SW480 (cell line): ENCODE results near the gene SULT2B1.
A peak's percentile ranks its signal among the peaks of the same experiment; 100 is the strongest.
"Not testable (repeated sequence)": the region's sequence is repeated elsewhere in the genome, so short reads cannot be mapped to it uniquely, and the experiment has no call there.

ENCODE experiments used
- DNase-seq: peaks from one replicate; pipeline ENCODE4 v3.0.0-alpha.2; 2016; ENCODE audit warnings: low spot score

Gene SULT2B1

GRCh38 chr19:48529156-48529555 lies 22.8 kb upstream of the SULT2B1 start:
- no peak for DNase-seq

- no peak for DNase-seq
Measured at GRCh38 chr19:48530066-48530720, 21.8 kb upstream of the SULT2B1 start.

GRCh38 chr19:48530770-48531169 lies 21.2 kb upstream of the SULT2B1 start:
- no peak for DNase-seq

- DNase-seq, result no peak
Measured at GRCh38 chr19:48533770-48534169, 18.2 kb upstream of the SULT2B1 start.

GRCh38 chr19:48537541-48537940 lies 14.4 kb upstream of the SULT2B1 start:
- DNase-seq, result no peak

- not testable (repeated sequence) for DNase-seq
Measured at GRCh38 chr19:48538057-48538456, 13.9 kb upstream of the SULT2B1 start.

- peak; percentile 52 for DNase-seq
Measured at GRCh38 chr19:48539503-48540096, 12.4 kb upstream of the SULT2B1 start.

- DNase-seq, result no peak
Measured at GRCh38 chr19:48540110-48540509, 11.9 kb upstream of the SULT2B1 start.

- no peak for DNase-seq
Measured at GRCh38 chr19:48541813-48542212, 10.2 kb upstream of the SULT2B1 start.

GRCh38 chr19:48543121-48543710 lies 8.8 kb upstream of the SULT2B1 start:
- peak; percentile 54 for DNase-seq

- DNase-seq, result no peak
Measured at GRCh38 chr19:48544856-48545750, 6.9 kb upstream of the SULT2B1 start.

- DNase-seq, result no peak
Measured at GRCh38 chr19:48547722-48548121, 4.2 kb upstream of the SULT2B1 start.

- DNase-seq, result no peak
Measured at GRCh38 chr19:48548253-48548911, 3.6 kb upstream of the SULT2B1 start.

- DNase-seq, result no peak
Measured at GRCh38 chr19:48549380-48549779, 2.6 kb upstream of the SULT2B1 start.

GRCh38 chr19:48552406-48553322 lies 692 bp downstream of the SULT2B1 start:
- DNase-seq, result no peak

GRCh38 chr19:48553676-48554384 lies 1.9 kb downstream of the SULT2B1 start:
- DNase-seq, result peak; percentile 75

GRCh38 chr19:48554385-48555091 lies 2.6 kb downstream of the SULT2B1 start:
- peak; percentile 64 for DNase-seq

GRCh38 chr19:48556163-48556562 lies 4.2 kb downstream of the SULT2B1 start:
- DNase-seq, result peak; percentile 74

- DNase-seq, result no peak
Measured at GRCh38 chr19:48556825-48557224, 4.9 kb downstream of the SULT2B1 start.
